Measurements from ENCODE around the gene WDR43. TPM values are rescaled to one million over a fixed set of nuclear protein-coding genes. Genes with fewer than 3 reads are reported as not detected.

The WDR43 gene
- total and polyA plus RNA-seq, 2 experiments from 2014 or later: 101 to 140 TPM

DNA sequence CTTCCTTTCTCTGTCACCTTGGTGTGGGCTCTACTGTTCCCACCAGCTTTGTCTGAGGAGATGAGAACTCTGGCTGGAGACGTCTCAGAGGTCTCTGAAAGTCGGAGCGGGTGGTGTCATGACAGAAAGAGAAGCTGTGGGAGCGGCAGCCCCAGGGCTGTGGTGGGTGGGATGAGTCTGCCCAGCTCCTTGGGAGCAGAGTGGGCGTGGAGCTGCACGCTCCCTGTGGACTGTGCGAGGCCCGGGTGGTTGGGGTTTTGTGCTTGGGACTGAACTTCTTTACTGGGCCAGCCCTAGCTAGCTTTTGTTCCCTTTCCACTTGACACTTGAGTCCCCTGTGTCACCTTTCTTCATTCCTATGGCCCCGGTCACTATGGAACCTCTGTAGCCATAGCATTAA lies 97.0 kb downstream of the WDR43 start (continued):
- TF ChIP-seq, protein P1, sequence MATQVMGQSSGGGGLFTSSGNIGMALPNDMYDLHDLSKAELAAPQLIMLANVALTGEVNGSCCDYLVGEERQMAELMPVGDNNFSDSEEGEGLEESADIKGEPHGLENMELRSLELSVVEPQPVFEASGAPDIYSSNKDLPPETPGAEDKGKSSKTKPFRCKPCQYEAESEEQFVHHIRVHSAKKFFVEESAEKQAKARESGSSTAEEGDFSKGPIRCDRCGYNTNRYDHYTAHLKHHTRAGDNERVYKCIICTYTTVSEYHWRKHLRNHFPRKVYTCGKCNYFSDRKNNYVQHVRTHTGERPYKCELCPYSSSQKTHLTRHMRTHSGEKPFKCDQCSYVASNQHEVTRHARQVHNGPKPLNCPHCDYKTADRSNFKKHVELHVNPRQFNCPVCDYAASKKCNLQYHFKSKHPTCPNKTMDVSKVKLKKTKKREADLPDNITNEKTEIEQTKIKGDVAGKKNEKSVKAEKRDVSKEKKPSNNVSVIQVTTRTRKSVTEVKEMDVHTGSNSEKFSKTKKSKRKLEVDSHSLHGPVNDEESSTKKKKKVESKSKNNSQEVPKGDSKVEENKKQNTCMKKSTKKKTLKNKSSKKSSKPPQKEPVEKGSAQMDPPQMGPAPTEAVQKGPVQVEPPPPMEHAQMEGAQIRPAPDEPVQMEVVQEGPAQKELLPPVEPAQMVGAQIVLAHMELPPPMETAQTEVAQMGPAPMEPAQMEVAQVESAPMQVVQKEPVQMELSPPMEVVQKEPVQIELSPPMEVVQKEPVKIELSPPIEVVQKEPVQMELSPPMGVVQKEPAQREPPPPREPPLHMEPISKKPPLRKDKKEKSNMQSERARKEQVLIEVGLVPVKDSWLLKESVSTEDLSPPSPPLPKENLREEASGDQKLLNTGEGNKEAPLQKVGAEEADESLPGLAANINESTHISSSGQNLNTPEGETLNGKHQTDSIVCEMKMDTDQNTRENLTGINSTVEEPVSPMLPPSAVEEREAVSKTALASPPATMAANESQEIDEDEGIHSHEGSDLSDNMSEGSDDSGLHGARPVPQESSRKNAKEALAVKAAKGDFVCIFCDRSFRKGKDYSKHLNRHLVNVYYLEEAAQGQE (IDR thresholded peaks at IDR 0.05; ENCODE audit: unreplicated experiment): no peak
- no peak for TF ChIP-seq EZH2phosphoT487 (IDR thresholded peaks at IDR 0.05; ENCODE audit: unreplicated experiment)

DNA sequence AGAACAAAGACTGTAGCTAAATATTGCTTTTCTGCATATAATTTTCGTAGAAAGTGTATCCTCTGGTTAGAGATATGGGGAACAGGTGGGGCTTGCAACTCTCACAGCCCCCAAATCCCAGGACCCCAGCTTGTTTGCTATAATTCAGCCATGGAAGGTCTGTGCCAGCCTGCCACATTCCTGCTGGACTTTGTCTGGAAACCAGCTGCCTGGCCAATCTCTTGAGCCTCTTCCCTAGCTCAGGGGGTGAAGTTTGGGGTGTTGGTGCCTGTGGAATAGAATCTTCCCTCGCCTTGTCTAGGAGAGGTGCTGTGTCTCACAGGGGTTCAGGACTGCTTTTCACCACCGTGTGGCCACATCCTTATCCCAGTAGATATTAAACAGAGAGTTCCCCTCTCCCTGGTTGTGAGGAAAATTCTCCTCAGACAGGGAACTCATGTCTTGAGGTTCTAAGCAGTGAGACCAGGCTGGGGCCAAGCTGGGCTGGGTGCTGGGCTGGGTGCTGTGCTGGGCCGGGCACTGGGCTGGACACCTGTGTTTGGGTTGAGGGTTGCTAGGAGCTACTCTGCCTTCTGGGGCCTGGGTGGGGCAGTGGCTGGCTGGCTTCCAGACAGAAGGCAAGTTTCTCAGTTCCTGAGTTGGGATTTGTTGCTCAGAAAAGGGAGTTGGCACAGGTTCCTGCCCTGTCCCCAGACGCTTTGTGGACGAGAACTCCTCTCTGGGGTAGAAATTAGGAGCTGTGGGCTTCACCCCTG lies 98.9 kb downstream of the WDR43 start:
- Mint-ChIP-seq H3K4me1 (peaks cover 5% of the 10 kb centered on the region; the same call in 2 of the 3 replicates), H3K4me3 (no peak overlapping the region), H3K9me3 (no peaks in the 10 kb centered on the region; the same call in 2 of the 3 replicates), H3K36me3 (ENCODE audit: low read depth) (no peaks in the 10 kb centered on the region), H3K27me3 (ENCODE audit: insufficient read depth, low read depth, poor library complexity) (peaks cover 7% of the 10 kb centered on the region), H3K27ac (no peak overlapping the region)
- H3K4me1 ChIP-seq (ENCODE audit: insufficient read depth): no peaks in the 10 kb centered on the region; the same call in 1 of the 2 replicates
- H2AFZ ChIP-seq: no peak overlapping the region
- H3K27ac ChIP-seq (ENCODE audit: low read depth): no peak overlapping the region
- H3K79me2 ChIP-seq (replicated peaks; ENCODE audit: insufficient read depth): no peaks in the 10 kb centered on the region
- no peak overlapping the region for H3K4me2 ChIP-seq
- no peaks in the 10 kb centered on the region for H3K9me2 ChIP-seq (ENCODE audit: insufficient read depth)
- no peaks in the 10 kb centered on the region for H3K36me3 ChIP-seq (ENCODE audit: insufficient read depth)
- TF ChIP-seq, protein P2, sequence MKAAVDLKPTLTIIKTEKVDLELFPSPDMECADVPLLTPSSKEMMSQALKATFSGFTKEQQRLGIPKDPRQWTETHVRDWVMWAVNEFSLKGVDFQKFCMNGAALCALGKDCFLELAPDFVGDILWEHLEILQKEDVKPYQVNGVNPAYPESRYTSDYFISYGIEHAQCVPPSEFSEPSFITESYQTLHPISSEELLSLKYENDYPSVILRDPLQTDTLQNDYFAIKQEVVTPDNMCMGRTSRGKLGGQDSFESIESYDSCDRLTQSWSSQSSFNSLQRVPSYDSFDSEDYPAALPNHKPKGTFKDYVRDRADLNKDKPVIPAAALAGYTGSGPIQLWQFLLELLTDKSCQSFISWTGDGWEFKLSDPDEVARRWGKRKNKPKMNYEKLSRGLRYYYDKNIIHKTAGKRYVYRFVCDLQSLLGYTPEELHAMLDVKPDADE (IDR thresholded peaks at IDR 0.05): no peak
- no peak for TF ChIP-seq EZH2 (IDR thresholded peaks at IDR 0.05; ENCODE audit: low read depth, unreplicated experiment)
- no peak for TF ChIP-seq ZNF331 (CRISPR knock-in tag; IDR thresholded peaks at IDR 0.05; ENCODE audit: low read depth)
- TF ChIP-seq JUNB (IDR thresholded peaks at IDR 0.05; ENCODE audit: unreplicated experiment): no peak
- no peak for TF ChIP-seq EZH2phosphoT487 (IDR thresholded peaks at IDR 0.05; ENCODE audit: unreplicated experiment)
- TF ChIP-seq ZNF114 (CRISPR knock-in tag; IDR thresholded peaks at IDR 0.05): no peak
- no peaks in the 10 kb centered on the region for H3F3A ChIP-seq (replicated peaks; ENCODE audit: low read depth)
- no peaks in the 10 kb centered on the region for H4K20me1 ChIP-seq (replicated peaks; ENCODE audit: insufficient read depth)
- H3K27me3 ChIP-seq (ENCODE audit: insufficient read depth): no peaks in the 10 kb centered on the region
- DNase-seq (ENCODE audit: low spot score): no peak
- no peak overlapping the region for H3K4me3 ChIP-seq
- no peak for ATAC-seq

DNA sequence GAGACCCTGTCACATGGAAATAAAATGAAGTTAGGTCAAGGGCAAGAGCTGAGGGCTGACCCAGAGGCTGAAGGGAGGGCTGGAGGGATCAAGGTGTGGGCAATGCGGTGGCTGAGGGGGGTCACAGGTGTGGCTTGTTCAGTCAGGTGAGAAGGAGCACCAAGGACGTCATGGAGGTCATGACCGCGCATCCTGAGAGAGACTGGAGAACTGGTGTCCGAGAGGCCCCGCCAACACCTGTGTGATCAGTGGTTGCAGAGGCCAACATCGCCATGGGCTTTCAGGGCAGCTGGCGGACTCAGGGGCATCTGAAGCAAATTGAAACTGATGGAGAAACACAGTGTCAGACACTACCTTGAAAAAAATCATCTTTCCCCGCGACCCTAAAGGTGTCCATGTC lies 99.6 kb downstream of the WDR43 start:
- Mint-ChIP-seq H3K36me3 (ENCODE audit: low read depth) (no peaks in the 10 kb centered on the region), H3K4me1 (peaks cover 5% of the 10 kb centered on the region; the same call in 2 of the 3 replicates), H3K27me3 (ENCODE audit: insufficient read depth, low read depth, poor library complexity) (peaks cover 7% of the 10 kb centered on the region), H3K27ac (no peak overlapping the region), H3K9me3 (no peaks in the 10 kb centered on the region; the same call in 2 of the 3 replicates), H3K4me3 (no peak overlapping the region)
- ATAC-seq: no peak
- Histone ChIP-seq H3K4me3 (no peak overlapping the region), H3K79me2 (replicated peaks; ENCODE audit: insufficient read depth) (no peaks in the 10 kb centered on the region), H3K27ac (ENCODE audit: low read depth) (no peak overlapping the region), H2AFZ (no peak overlapping the region), H3K36me3 (ENCODE audit: insufficient read depth) (no peaks in the 10 kb centered on the region), H3K4me2 (no peak overlapping the region), H3K27me3 (ENCODE audit: insufficient read depth) (no peaks in the 10 kb centered on the region), H3F3A (replicated peaks; ENCODE audit: low read depth) (no peaks in the 10 kb centered on the region), H4K20me1 (replicated peaks; ENCODE audit: insufficient read depth) (no peaks in the 10 kb centered on the region), H3K4me1 (ENCODE audit: insufficient read depth) (no peaks in the 10 kb centered on the region; the same call in 1 of the 2 replicates), H3K9me2 (ENCODE audit: insufficient read depth) (no peaks in the 10 kb centered on the region)
- no peak for DNase-seq (ENCODE audit: low spot score)
- no peak for TF ChIP-seq CREB1 (CRISPR knock-in tag; IDR thresholded peaks at IDR 0.05; ENCODE audit: low read depth)
- TF ChIP-seq ZNF331 (CRISPR knock-in tag; IDR thresholded peaks at IDR 0.05; ENCODE audit: low read depth): no peak

Data from GM23338 (cell line).